ENCODE results near the gene DNAH17. TPM values are rescaled to one million over a fixed set of nuclear protein-coding genes. Genes with fewer than 3 reads are reported as not detected.

The DNAH17 gene
- total RNA-seq, 1 experiment from 2014 or later, result 0.23 TPM

GRCh38 chr17:78395155-78395554 is 182.0 kb downstream of the DNAH17 start:
- Histone ChIP-seq H3K27me3 (replicated peaks; ENCODE audit: control insufficient read depth, insufficient read depth, low read length) (no peaks in the 10 kb centered on the region), H3K4me3 (ENCODE audit: low read depth, low read length) (no peak overlapping the region), H3K36me3 (ENCODE audit: control insufficient read depth, insufficient read depth, low read length) (peaks cover 8% of the 10 kb centered on the region), H3K4me1 (peaks cover 36% of the 10 kb centered on the region), H3K9me3 (no peaks in the 10 kb centered on the region)
- Mint-ChIP-seq H3K4me3 (ENCODE audit: unreplicated experiment) (no peak overlapping the region), H3K36me3 (ENCODE audit: insufficient read depth, unreplicated experiment) (peaks cover 90% of the 10 kb centered on the region), H3K9me3 (ENCODE audit: unreplicated experiment) (no peaks in the 10 kb centered on the region), H3K4me1 (ENCODE audit: low read depth, unreplicated experiment) (peaks cover 44% of the 10 kb centered on the region), H3K27me3 (ENCODE audit: insufficient read depth, unreplicated experiment) (no peaks in the 10 kb centered on the region), H3K27ac (ENCODE audit: unreplicated experiment) (no peak overlapping the region)
- no TSS peak for BruUV-seq (replicated peaks)
- intact Hi-C loops (cut with micrococcal nuclease; ENCODE audit: unreplicated experiment), result no loop called here
- TF ChIP-seq CTCF (IDR thresholded peaks at IDR 0.05; ENCODE audit: insufficient read depth in 1 of 2, low read depth in 1 of 2, low read length in 1 of 2, severe bottlenecking in 1 of 2, unreplicated experiment in 1 of 2), result no peak
- POLR2A ChIA-PET, result no interaction called here
- CTCF ChIA-PET, result interaction anchor here (2.0 kb wide), 1 partner anchor 34 kb away, joined by 10 read pairs; no protein-coding TSS in a partner anchor
- DNase-seq, result no peak

- H3K4me3 Mint-ChIP-seq (ENCODE audit: unreplicated experiment), result peak overlapping the region; percentile 9
These were observed 183.0 kb downstream of the DNAH17 start for GRCh38 chr17:78394209-78394608.

GRCh38 chr17:78393575-78393974 is 183.6 kb downstream of the DNAH17 start:
- H3K9me3 Mint-ChIP-seq (ENCODE audit: unreplicated experiment), result no peaks in the 10 kb centered on the region
- H3K4me3 Mint-ChIP-seq (ENCODE audit: unreplicated experiment), result peak overlapping the region; percentile 3
- Histone ChIP-seq H3K27me3 (replicated peaks; ENCODE audit: control insufficient read depth, insufficient read depth, low read length) (no peaks in the 10 kb centered on the region), H3K9me3 (no peaks in the 10 kb centered on the region), H3K36me3 (ENCODE audit: control insufficient read depth, insufficient read depth, low read length) (peaks cover 8% of the 10 kb centered on the region), H3K4me1 (peaks cover 47% of the 10 kb centered on the region), H3K4me3 (ENCODE audit: low read depth, low read length) (no peak overlapping the region)
- H3K36me3 Mint-ChIP-seq (ENCODE audit: insufficient read depth, unreplicated experiment), result peaks cover 90% of the 10 kb centered on the region
- ChIA-PET CTCF (interaction anchor here (0.7 to 2.0 kb wide), 2 partner anchors 25 to 33 kb away, joined by 3 to 10 read pairs; no protein-coding TSS in a partner anchor), POLR2A (interaction anchor here (0.6 kb wide), 1 partner anchor 8 kb away, joined by 7 read pairs; no protein-coding TSS in a partner anchor)
- H3K27ac Mint-ChIP-seq (ENCODE audit: unreplicated experiment), result peak overlapping the region; percentile 24
- TF ChIP-seq CTCF (IDR thresholded peaks at IDR 0.05; ENCODE audit: insufficient read depth in 1 of 2, low read depth in 1 of 2, low read length in 1 of 2, severe bottlenecking in 1 of 2, unreplicated experiment in 1 of 2), result no peak
- no peaks in the 10 kb centered on the region for H3K27me3 Mint-ChIP-seq (ENCODE audit: insufficient read depth, unreplicated experiment)
- no peak for DNase-seq
- peaks cover 47% of the 10 kb centered on the region for H3K4me1 Mint-ChIP-seq (ENCODE audit: low read depth, unreplicated experiment)
- no TSS peak for BruUV-seq (replicated peaks)
- intact Hi-C loops (cut with micrococcal nuclease; ENCODE audit: unreplicated experiment), result no loop called here

More at GRCh38 chr17:78394209-78394608, 183.0 kb downstream of the DNAH17 start:
- ChIA-PET CTCF (interaction anchor here (0.7 to 2.0 kb wide), 2 partner anchors 28 to 33 kb away, joined by 7 to 10 read pairs; no protein-coding TSS in a partner anchor), POLR2A (interaction anchor here (0.7 kb wide), 1 partner anchor 1411 kb away, joined by 11 read pairs; no protein-coding TSS in a partner anchor)
- intact Hi-C loops (cut with micrococcal nuclease; ENCODE audit: unreplicated experiment), result no loop called here
- H3K36me3 ChIP-seq (ENCODE audit: control insufficient read depth, insufficient read depth, low read length), result peaks cover 8% of the 10 kb centered on the region
- no peaks in the 10 kb centered on the region for H3K9me3 ChIP-seq
- Mint-ChIP-seq H3K27me3 (ENCODE audit: insufficient read depth, unreplicated experiment) (no peaks in the 10 kb centered on the region), H3K36me3 (ENCODE audit: insufficient read depth, unreplicated experiment) (peaks cover 90% of the 10 kb centered on the region), H3K27ac (ENCODE audit: unreplicated experiment) (no peak overlapping the region), H3K9me3 (ENCODE audit: unreplicated experiment) (no peaks in the 10 kb centered on the region), H3K4me1 (ENCODE audit: low read depth, unreplicated experiment) (peaks cover 47% of the 10 kb centered on the region)
- no TSS peak for BruUV-seq (replicated peaks)
- peaks cover 46% of the 10 kb centered on the region for H3K4me1 ChIP-seq
- no peak overlapping the region for H3K4me3 ChIP-seq (ENCODE audit: low read depth, low read length)
- H3K27me3 ChIP-seq (replicated peaks; ENCODE audit: control insufficient read depth, insufficient read depth, low read length), result no peaks in the 10 kb centered on the region
- peak in 1 of 2 experiments; percentile 49 for DNase-seq
- TF ChIP-seq CTCF (IDR thresholded peaks at IDR 0.05; ENCODE audit: insufficient read depth in 1 of 2, low read depth in 1 of 2, low read length in 1 of 2, severe bottlenecking in 1 of 2, unreplicated experiment in 1 of 2), result no peak
